H9 (cell line): ENCODE data around the gene FRY. TPM values are rescaled to one million over a fixed set of nuclear protein-coding genes. Genes with fewer than 3 reads are reported as not detected.

Experiments used
- DNase-seq: peaks from one replicate; pipeline ENCODE4 v3.0.0-alpha.2; 2017
- H2AFZ ChIP-seq: one replicate; pipeline ENCODE4 v1.6.1; 2013; ENCODE audit warnings: mild to moderate bottlenecking, low read length, control low read depth, moderate library complexity
- H2AK5ac ChIP-seq: 2 replicates; pipeline ENCODE4 v1.6.1; 2013; ENCODE audit warnings: low read length, control low read depth, mixed read lengths; ENCODE audit not compliant: insufficient read length
- H2BK120ac ChIP-seq: one replicate; pipeline ENCODE4 v1.6.1; 2013; ENCODE audit warnings: low read depth, mild to moderate bottlenecking, low read length, control low read depth, inconsistent platforms; ENCODE audit not compliant: poor library complexity, severe bottlenecking
- H2BK12ac ChIP-seq: 2 replicates; pipeline ENCODE4 v1.6.1; 2013; ENCODE audit warnings: low read length, control low read depth, mixed read lengths, low read depth; ENCODE audit not compliant: insufficient read length
- H2BK15ac ChIP-seq: 2 replicates; pipeline ENCODE4 v1.6.1; 2013; ENCODE audit warnings: low read depth, low read length, control low read depth
- H2BK20ac ChIP-seq: one replicate; pipeline ENCODE4 v1.6.1; 2013; ENCODE audit warnings: low read depth, mild to moderate bottlenecking, low read length, control low read depth, inconsistent platforms; ENCODE audit not compliant: poor library complexity, severe bottlenecking
- H2BK5ac ChIP-seq: 2 replicates; pipeline ENCODE4 v1.6.1; 2013; ENCODE audit warnings: low read length, control low read depth, mixed read lengths; ENCODE audit not compliant: insufficient read length
- H3K14ac ChIP-seq: 2 replicates; pipeline ENCODE4 v1.6.1; 2013; ENCODE audit warnings: low read length, control low read depth; ENCODE audit not compliant: insufficient read depth
- H3K18ac ChIP-seq: 2 replicates; pipeline ENCODE4 v1.6.1; 2013; ENCODE audit warnings: low read depth, mild to moderate bottlenecking, mixed read lengths, low read length, control low read depth; ENCODE audit not compliant: insufficient read length
- H3K23ac ChIP-seq: 2 replicates; pipeline ENCODE4 v1.6.1; 2013; ENCODE audit warnings: low read length, control low read depth, mixed read lengths, low read depth; ENCODE audit not compliant: insufficient read length
- H3K23me2 ChIP-seq: 2 replicates; pipeline ENCODE4 v1.6.1; 2013; ENCODE audit warnings: low read depth, mild to moderate bottlenecking, mixed read lengths, low read length, control low read depth; ENCODE audit not compliant: insufficient read length, poor library complexity, severe bottlenecking
- H3K27ac ChIP-seq: 2 replicates; pipeline ENCODE4 v1.5.1; 2013; ENCODE audit warnings: low read length, control low read depth, mixed read lengths, low read depth; ENCODE audit not compliant: insufficient read length
- H3K27me3 ChIP-seq: 2 replicates; pipeline ENCODE4 v1.6.1; 2013; ENCODE audit warnings: low read length, control low read depth, inconsistent platforms; ENCODE audit not compliant: insufficient read depth
- H3K4ac ChIP-seq: 2 replicates; pipeline ENCODE4 v1.6.1; 2013; ENCODE audit warnings: low read depth, mild to moderate bottlenecking, control low read depth, inconsistent platforms, low read length, moderate library complexity
- H3K4me1 ChIP-seq: 2 replicates; pipeline ENCODE4 v1.6.1; 2013; ENCODE audit warnings: low read length, control low read depth, inconsistent platforms; ENCODE audit not compliant: insufficient read depth
- H3K4me2 ChIP-seq: 2 replicates; pipeline ENCODE4 v1.6.1; 2013; ENCODE audit warnings: low read length, control low read depth, mixed read lengths; ENCODE audit not compliant: insufficient read length, insufficient read depth
- H3K56ac ChIP-seq: 2 replicates; pipeline ENCODE4 v1.6.1; 2013; ENCODE audit warnings: low read depth, mild to moderate bottlenecking, mixed read lengths, low read length, control low read depth; ENCODE audit not compliant: insufficient read length
- H3K79me1 ChIP-seq: 2 replicates; pipeline ENCODE4 v1.6.1; 2013; ENCODE audit warnings: low read depth, mild to moderate bottlenecking, moderate library complexity, low read length, control low read depth, inconsistent platforms; ENCODE audit not compliant: insufficient read depth, poor library complexity, severe bottlenecking
- H3K79me2 ChIP-seq: 2 replicates; pipeline ENCODE4 v1.6.1; 2013; ENCODE audit warnings: low read length, control low read depth, inconsistent platforms; ENCODE audit not compliant: insufficient read depth
- H3K9ac ChIP-seq: 2 replicates; pipeline ENCODE4 v1.6.1; 2013; ENCODE audit warnings: low read length, control low read depth, mixed read lengths; ENCODE audit not compliant: insufficient read length; ENCODE audit errors: extremely low read depth
- H3K9me3 ChIP-seq: one replicate; pipeline ENCODE4 v1.6.1; 2013; ENCODE audit warnings: low read depth, low read length, inconsistent platforms; ENCODE audit not compliant: control insufficient read depth
- H3T11ph ChIP-seq: one replicate; pipeline ENCODE4 v1.6.1; 2013; ENCODE audit warnings: mild to moderate bottlenecking, low read length, control low read depth, inconsistent platforms
- H4K20me1 ChIP-seq: one replicate; pipeline ENCODE4 v1.6.1; 2013; ENCODE audit not compliant: control insufficient read depth, insufficient read length, insufficient read depth
- H4K5ac ChIP-seq: 2 replicates; pipeline ENCODE4 v1.6.1; 2013; ENCODE audit warnings: low read depth, mild to moderate bottlenecking, mixed read lengths, low read length, control low read depth; ENCODE audit not compliant: insufficient read length
- H4K8ac ChIP-seq: replicated peaks from 2 replicates; pipeline ENCODE4 v1.6.1; 2013; ENCODE audit warnings: low read length, control low read depth, mixed read lengths, low read depth; ENCODE audit not compliant: insufficient read length
- H4K91ac ChIP-seq: 2 replicates; pipeline ENCODE4 v1.6.1; 2013; ENCODE audit warnings: low read depth, mild to moderate bottlenecking, moderate library complexity, mixed read lengths, low read length, control low read depth; ENCODE audit not compliant: insufficient read length
- H3K27ac Mint-ChIP-seq, 3 experiments: 2 replicates in 2 of 3; 3 replicates in 1 of 3; pipeline ENCODE4 v1.8.0; 2020 to 2021; ENCODE audit warnings: mixed read lengths in 3 of 3, mild to moderate bottlenecking in 1 of 3, moderate library complexity in 1 of 3
- H3K27me3 Mint-ChIP-seq: 2 replicates; pipeline ENCODE4 v1.8.0; 2021; ENCODE audit warnings: low read depth, mild to moderate bottlenecking, moderate library complexity, mixed read lengths
- H3K36me3 Mint-ChIP-seq, 3 experiments: 2 replicates in 2 of 3; 3 replicates in 1 of 3; pipeline ENCODE4 v1.8.0; 2020 to 2021; ENCODE audit warnings: low read depth in 3 of 3, mixed read lengths in 3 of 3; ENCODE audit not compliant: insufficient read depth in 1 of 3
- H3K4me1 Mint-ChIP-seq, 2 experiments: 2 replicates each; pipeline ENCODE4 v1.8.0; 2020; ENCODE audit warnings: mixed read lengths in 2 of 2
- H3K4me3 Mint-ChIP-seq, 2 experiments: 2 replicates in 1 of 2; 3 replicates in 1 of 2; pipeline ENCODE4 v1.8.0; 2020 to 2021; ENCODE audit warnings: mild to moderate bottlenecking in 2 of 2, mixed read lengths in 2 of 2, moderate library complexity in 1 of 2
- H3K9me3 Mint-ChIP-seq, 2 experiments: 2 replicates in 1 of 2; 3 replicates in 1 of 2; pipeline ENCODE4 v1.8.0; 2020; ENCODE audit warnings: mild to moderate bottlenecking in 2 of 2, mixed read lengths in 2 of 2, moderate library complexity in 1 of 2
- CTCF ChIP-seq: fragments of 200-600 bp; sonication (generic); conservative IDR thresholded peaks from 3 replicates; pipeline ENCODE4 v1.8.0; 2021; ENCODE audit warnings: antibody characterized with exemption, mild to moderate bottlenecking
- total RNA-seq: library from RNA; stranded (reverse); gene quantifications from 2 replicates; pipeline ENCODE4 v1.2.1, GENCODE V29; 2021

The FRY gene
- total RNA-seq, 1 experiment from 2014 or later: 5.2 TPM

- H3K79me1 ChIP-seq: no peaks in the 10 kb centered on the region
- H3K23ac ChIP-seq: no peak overlapping the region
- H3K27me3 ChIP-seq: no peaks in the 10 kb centered on the region
- no peaks in the 10 kb centered on the region for H3K79me2 ChIP-seq
- no peak for TF ChIP-seq CTCF
- H3K27me3 Mint-ChIP-seq: no peaks in the 10 kb centered on the region
- H4K5ac ChIP-seq: no peak overlapping the region
- no peak overlapping the region for H3K27ac ChIP-seq
- no peak overlapping the region for H3K4ac ChIP-seq
- no peak overlapping the region for H2BK20ac ChIP-seq
- DNase-seq: no peak
- H3K23me2 ChIP-seq: no peaks in the 10 kb centered on the region
- H3K27ac Mint-ChIP-seq: no peak overlapping the region
- H3K18ac ChIP-seq: no peak overlapping the region
- H3K56ac ChIP-seq: no peak overlapping the region
- H3K4me1 Mint-ChIP-seq: peaks cover 0 to 4% of the 10 kb centered on the region in 2 experiments; a peak in 1 of 4 replicates
- no peaks in the 10 kb centered on the region for H3K4me1 ChIP-seq
- H3K9me3 Mint-ChIP-seq: no peaks in the 10 kb centered on the region
- H2AFZ ChIP-seq: no peak overlapping the region
- no peak overlapping the region for H3K14ac ChIP-seq
- no peak overlapping the region for H2AK5ac ChIP-seq
- H3K4me2 ChIP-seq: no peak overlapping the region
- H3K9ac ChIP-seq: no peak overlapping the region
- no peak overlapping the region for H2BK15ac ChIP-seq
- H4K91ac ChIP-seq: no peak overlapping the region
- no peak overlapping the region for H4K8ac ChIP-seq
- no peaks in the 10 kb centered on the region for H4K20me1 ChIP-seq
- H3T11ph ChIP-seq: no peak overlapping the region
- H3K36me3 Mint-ChIP-seq: no peaks in the 10 kb centered on the region
- no peak overlapping the region for H3K4me3 Mint-ChIP-seq
- no peak overlapping the region for H2BK120ac ChIP-seq
- H2BK12ac ChIP-seq: no peak overlapping the region
- no peak overlapping the region for H2BK5ac ChIP-seq
- no peaks in the 10 kb centered on the region for H3K9me3 ChIP-seq
Observed at GRCh38 chr13:32305646-32306045, 274.1 kb downstream of the FRY start.
